Sciatic nerve (tissue), 2 donors: ENCODE results near the gene MARF1. TPM values are rescaled to one million over a fixed set of nuclear protein-coding genes. Genes with fewer than 3 reads are reported as not detected.
"Not testable (repeated sequence)": the region's sequence is repeated elsewhere in the genome, so short reads cannot be mapped to it uniquely, and the experiment has no call there.

Experiments used
- ATAC-seq: fragments of 200-7000 bp; cut with Tn5 transposase; one replicate; pipeline ENCODE4 v1.9.1; 2020; ENCODE audit warnings: mild to moderate bottlenecking, moderate library complexity
- DNase-seq: peaks from one replicate; pipeline ENCODE4 v3.0.0-alpha.2; 2020; ENCODE audit warnings: low spot score
- intact Hi-C: fragments of 100-400 bp; cut with DNase I; formaldehyde crosslinking; loops from one replicate; pipeline ENCODE4 v1.14.2; 2022
- total RNA-seq: library from RNA; stranded (reverse); fragmentation: NEBNext Ultra II Directional; extraction: Animal tissue kit (Norgen Biotek cat#: 25700); gene quantifications from one replicate; pipeline ENCODE4 v1.2.1, GENCODE V29; 2021
- donor health status: DM: no; HTN: no; CAD: no.
- donor health status: DM: no; HTN: no; CAD: no.

The MARF1 gene
- total RNA-seq: 138 TPM

- ATAC-seq: peak; percentile 99
- peak; percentile 100 for DNase-seq
- intact Hi-C loops: no loop called here
Measured at GRCh38 chr16:15643048-15643945, at the start of gene MARF1. TSS of gene MARF1 (minus strand) at chr16:15643154. CDS start at chr16:15639233, 3,921 bp downstream.

- DNase-seq, intact Hi-C loops, ATAC-seq: not testable (repeated sequence)
Measured at GRCh38 chr16:15692508-15692907, 49.6 kb upstream of the MARF1 start.

GRCh38 chr16:15691046-15691445 lies 48.1 kb upstream of the MARF1 start:
- intact Hi-C loops: no loop called here
- no peak for DNase-seq
- no peak for ATAC-seq

- DNase-seq (no peak), ATAC-seq (no peak)
- intact Hi-C loops: no loop called here
Measured at GRCh38 chr16:15690296-15690695, 47.3 kb upstream of the MARF1 start.

- DNase-seq (no peak), ATAC-seq (no peak)
- intact Hi-C loops: no loop called here
Measured at GRCh38 chr16:15689290-15689689, 46.3 kb upstream of the MARF1 start.

- intact Hi-C loops: no loop called here
Measured at GRCh38 chr16:15686287-15686686, 43.3 kb upstream of the MARF1 start.

GRCh38 chr16:15682105-15682570 lies 39.2 kb upstream of the MARF1 start:
- DNase-seq (no peak), ATAC-seq (no peak)
- intact Hi-C loops: no loop called here

More at GRCh38 chr16:15686287-15686686, 43.3 kb upstream of the MARF1 start:
- no peak for DNase-seq
- no peak for ATAC-seq

- no peak for DNase-seq
- intact Hi-C loops: no loop called here
- ATAC-seq: no peak
Measured at GRCh38 chr16:15677447-15677846, 34.5 kb upstream of the MARF1 start.

GRCh38 chr16:15676506-15676905 lies 33.6 kb upstream of the MARF1 start:
- DNase-seq: no peak
- intact Hi-C loops: no loop called here
- no peak for ATAC-seq

GRCh38 chr16:15674571-15674970 lies 31.6 kb upstream of the MARF1 start:
- no peak for DNase-seq
- intact Hi-C loops: no loop called here
- ATAC-seq: no peak

GRCh38 chr16:15672514-15673167 lies 29.7 kb upstream of the MARF1 start:
- ATAC-seq: peak; percentile 98
- peak; percentile 92 for DNase-seq
- intact Hi-C loops: no loop called here

GRCh38 chr16:15672127-15672513 lies 29.2 kb upstream of the MARF1 start:
- ATAC-seq, DNase-seq, intact Hi-C loops: not testable (repeated sequence)

- DNase-seq: no peak
- intact Hi-C loops: no loop called here
- no peak for ATAC-seq
Measured at GRCh38 chr16:15671530-15672117, 28.7 kb upstream of the MARF1 start.

GRCh38 chr16:15667091-15667742 lies 24.3 kb upstream of the MARF1 start:
- DNase-seq (no peak), ATAC-seq (no peak)
- intact Hi-C loops: no loop called here

GRCh38 chr16:15665107-15665506 lies 22.2 kb upstream of the MARF1 start:
- ATAC-seq: no peak
- intact Hi-C loops: no loop called here

GRCh38 chr16:15660203-15660601 lies 17.2 kb upstream of the MARF1 start:
- no peak for ATAC-seq
- no peak for DNase-seq
- intact Hi-C loops: no loop called here

More at GRCh38 chr16:15665107-15665506, 22.2 kb upstream of the MARF1 start:
- DNase-seq: no peak

- intact Hi-C loops: no loop called here
- ATAC-seq (no peak), DNase-seq (no peak)
Measured at GRCh38 chr16:15658556-15658955, 15.6 kb upstream of the MARF1 start.

GRCh38 chr16:15658149-15658548 lies 15.2 kb upstream of the MARF1 start:
- DNase-seq (no peak), ATAC-seq (no peak)
- intact Hi-C loops: no loop called here

- ATAC-seq, intact Hi-C loops, DNase-seq: not testable (repeated sequence)
Measured at GRCh38 chr16:15655561-15655960, 12.6 kb upstream of the MARF1 start.
